Neural progenitor cell (in vitro differentiated cells): Measurements from ENCODE around the gene COMMD1.

Experiments
- EZH2 ChIP-seq: fragments of 200-600 bp; sonication (generic); IDR thresholded peaks from 2 replicates; pipeline ENCODE4 v1.6.1; 2017; ENCODE audit warnings: antibody characterized with exemption, mild to moderate bottlenecking, moderate library complexity
- EZH2phosphoT487 ChIP-seq: fragments of 200-600 bp; sonication (generic); IDR thresholded peaks from 2 replicates; pipeline ENCODE4 v1.6.1; 2017; ENCODE audit warnings: antibody characterized with exemption
- TF ChIP-seq, protein P1 (sequence below): fragments of 200-600 bp; sonication (generic); IDR thresholded peaks from 2 replicates; pipeline ENCODE4 v1.5.1; 2017; ENCODE audit warnings: antibody characterized with exemption, mild to moderate bottlenecking

DNA sequence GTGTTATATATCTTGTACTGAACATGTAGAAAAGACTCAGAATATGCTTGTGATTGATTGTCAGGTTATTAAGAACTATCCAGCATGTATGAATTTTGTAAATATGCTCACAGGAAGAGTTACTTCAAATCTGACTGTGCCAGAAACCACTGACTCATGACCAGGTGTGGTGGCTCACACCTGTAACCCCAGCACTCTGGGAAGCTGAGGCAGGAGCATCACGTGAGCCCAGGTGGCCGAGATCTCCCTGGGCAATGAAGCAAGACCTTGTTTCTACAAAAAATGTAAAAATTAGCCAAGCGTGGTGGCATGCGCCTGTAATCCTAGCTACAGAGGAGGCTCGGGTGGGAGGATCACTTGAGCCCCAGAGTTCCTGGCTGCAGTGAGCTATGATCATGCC, 126.6 kb downstream of the COMMD1 start:
- TF ChIP-seq EZH2, result no peak
- TF ChIP-seq, protein P1, sequence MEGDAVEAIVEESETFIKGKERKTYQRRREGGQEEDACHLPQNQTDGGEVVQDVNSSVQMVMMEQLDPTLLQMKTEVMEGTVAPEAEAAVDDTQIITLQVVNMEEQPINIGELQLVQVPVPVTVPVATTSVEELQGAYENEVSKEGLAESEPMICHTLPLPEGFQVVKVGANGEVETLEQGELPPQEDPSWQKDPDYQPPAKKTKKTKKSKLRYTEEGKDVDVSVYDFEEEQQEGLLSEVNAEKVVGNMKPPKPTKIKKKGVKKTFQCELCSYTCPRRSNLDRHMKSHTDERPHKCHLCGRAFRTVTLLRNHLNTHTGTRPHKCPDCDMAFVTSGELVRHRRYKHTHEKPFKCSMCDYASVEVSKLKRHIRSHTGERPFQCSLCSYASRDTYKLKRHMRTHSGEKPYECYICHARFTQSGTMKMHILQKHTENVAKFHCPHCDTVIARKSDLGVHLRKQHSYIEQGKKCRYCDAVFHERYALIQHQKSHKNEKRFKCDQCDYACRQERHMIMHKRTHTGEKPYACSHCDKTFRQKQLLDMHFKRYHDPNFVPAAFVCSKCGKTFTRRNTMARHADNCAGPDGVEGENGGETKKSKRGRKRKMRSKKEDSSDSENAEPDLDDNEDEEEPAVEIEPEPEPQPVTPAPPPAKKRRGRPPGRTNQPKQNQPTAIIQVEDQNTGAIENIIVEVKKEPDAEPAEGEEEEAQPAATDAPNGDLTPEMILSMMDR, result no peak
- no peak for TF ChIP-seq EZH2phosphoT487
